ENCODE results near the gene PLPP4. TPM values are rescaled to one million over a fixed set of nuclear protein-coding genes. Genes with fewer than 3 reads are reported as not detected.

PLPP4 gene
- total RNA-seq, 1 experiment from 2014 or later = 1.3 TPM

DNA sequence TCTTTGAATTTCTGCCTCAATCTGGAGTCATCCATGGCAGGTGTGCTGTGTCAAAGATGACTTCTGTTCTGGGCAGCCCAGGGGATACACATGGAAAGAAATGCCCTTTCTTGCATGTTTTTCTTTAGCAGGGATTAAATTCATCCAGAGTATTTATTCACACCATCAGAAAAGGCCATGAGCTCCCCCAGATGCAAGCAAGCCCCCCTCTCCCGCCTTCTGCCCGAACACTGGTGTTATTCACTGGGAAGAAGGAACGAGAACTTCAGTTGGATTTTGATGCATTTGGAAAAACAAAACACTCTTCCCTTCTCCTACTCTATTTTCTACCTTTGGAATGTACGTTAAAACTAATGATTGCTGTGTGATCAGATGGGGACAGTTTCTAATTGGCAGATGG is 1.4 kb downstream of the PLPP4 start:
- BruUV-seq (replicated peaks) = no TSS peak
- intact Hi-C loops (cut with micrococcal nuclease) = no loop called here
- H3K27ac Mint-ChIP-seq (ENCODE audit: low read depth, unreplicated experiment) = no peak overlapping the region
- peak overlapping the region; percentile 56 for H3K4me3 Mint-ChIP-seq (ENCODE audit: unreplicated experiment)
- TF ChIP-seq, protein P1, sequence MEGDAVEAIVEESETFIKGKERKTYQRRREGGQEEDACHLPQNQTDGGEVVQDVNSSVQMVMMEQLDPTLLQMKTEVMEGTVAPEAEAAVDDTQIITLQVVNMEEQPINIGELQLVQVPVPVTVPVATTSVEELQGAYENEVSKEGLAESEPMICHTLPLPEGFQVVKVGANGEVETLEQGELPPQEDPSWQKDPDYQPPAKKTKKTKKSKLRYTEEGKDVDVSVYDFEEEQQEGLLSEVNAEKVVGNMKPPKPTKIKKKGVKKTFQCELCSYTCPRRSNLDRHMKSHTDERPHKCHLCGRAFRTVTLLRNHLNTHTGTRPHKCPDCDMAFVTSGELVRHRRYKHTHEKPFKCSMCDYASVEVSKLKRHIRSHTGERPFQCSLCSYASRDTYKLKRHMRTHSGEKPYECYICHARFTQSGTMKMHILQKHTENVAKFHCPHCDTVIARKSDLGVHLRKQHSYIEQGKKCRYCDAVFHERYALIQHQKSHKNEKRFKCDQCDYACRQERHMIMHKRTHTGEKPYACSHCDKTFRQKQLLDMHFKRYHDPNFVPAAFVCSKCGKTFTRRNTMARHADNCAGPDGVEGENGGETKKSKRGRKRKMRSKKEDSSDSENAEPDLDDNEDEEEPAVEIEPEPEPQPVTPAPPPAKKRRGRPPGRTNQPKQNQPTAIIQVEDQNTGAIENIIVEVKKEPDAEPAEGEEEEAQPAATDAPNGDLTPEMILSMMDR (IDR thresholded peaks at IDR 0.05; ENCODE audit: unreplicated experiment) = no peak
- peaks cover 7% of the 10 kb centered on the region for H3K36me3 Mint-ChIP-seq (ENCODE audit: insufficient read depth, unreplicated experiment)
- H3K9me3 Mint-ChIP-seq (ENCODE audit: unreplicated experiment) = no peaks in the 10 kb centered on the region
- DNase-seq (ENCODE audit: unreplicated experiment) = no peak
- H3K27me3 Mint-ChIP-seq (ENCODE audit: insufficient read depth, unreplicated experiment) = peaks cover 32% of the 10 kb centered on the region
- POLR2A ChIA-PET = no interaction called here
- peaks cover 6% of the 10 kb centered on the region for H3K4me1 Mint-ChIP-seq (ENCODE audit: insufficient read depth, unreplicated experiment)
- CTCF ChIA-PET = no interaction called here

DNA sequence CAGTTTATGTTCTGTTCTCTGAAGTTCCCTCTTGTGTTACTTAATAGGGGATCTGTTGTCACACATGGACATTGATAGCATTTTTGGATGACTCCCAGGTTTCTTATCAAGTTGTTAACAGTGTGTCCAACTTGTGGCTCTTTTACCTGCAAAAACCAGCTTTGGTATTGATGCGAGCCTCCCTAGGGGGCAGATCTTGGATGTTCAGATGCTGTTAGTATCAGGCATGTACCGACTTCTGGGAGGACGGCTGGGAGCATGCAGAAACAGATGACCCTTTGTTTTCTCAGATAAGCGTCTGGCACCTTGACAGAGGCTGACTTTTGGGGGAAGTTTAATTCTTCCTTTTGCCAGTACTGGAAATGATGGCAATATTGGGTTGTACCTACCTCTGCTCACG is 2.2 kb downstream of the PLPP4 start:
- BruUV-seq (replicated peaks) = no TSS peak
- Mint-ChIP-seq H3K4me3 (ENCODE audit: unreplicated experiment) (no peak overlapping the region), H3K36me3 (ENCODE audit: insufficient read depth, unreplicated experiment) (peaks cover 7% of the 10 kb centered on the region), H3K27ac (ENCODE audit: low read depth, unreplicated experiment) (no peak overlapping the region), H3K27me3 (ENCODE audit: insufficient read depth, unreplicated experiment) (peaks cover 25% of the 10 kb centered on the region), H3K4me1 (ENCODE audit: insufficient read depth, unreplicated experiment) (peaks cover 6% of the 10 kb centered on the region), H3K9me3 (ENCODE audit: unreplicated experiment) (no peaks in the 10 kb centered on the region)
- ChIA-PET POLR2A (interaction anchor here (0.5 kb wide), 1 partner anchor 22 kb away, joined by 3 read pairs; no protein-coding TSS in a partner anchor), CTCF (interaction anchor here (0.6 kb wide), 1 partner anchor 1594 kb away, joined by 3 read pairs; no protein-coding TSS in a partner anchor)
- TF ChIP-seq, protein P1 (IDR thresholded peaks at IDR 0.05; ENCODE audit: unreplicated experiment) = no peak
- intact Hi-C loops (cut with micrococcal nuclease) = no loop called here
- DNase-seq (ENCODE audit: unreplicated experiment) = no peak

DNA sequence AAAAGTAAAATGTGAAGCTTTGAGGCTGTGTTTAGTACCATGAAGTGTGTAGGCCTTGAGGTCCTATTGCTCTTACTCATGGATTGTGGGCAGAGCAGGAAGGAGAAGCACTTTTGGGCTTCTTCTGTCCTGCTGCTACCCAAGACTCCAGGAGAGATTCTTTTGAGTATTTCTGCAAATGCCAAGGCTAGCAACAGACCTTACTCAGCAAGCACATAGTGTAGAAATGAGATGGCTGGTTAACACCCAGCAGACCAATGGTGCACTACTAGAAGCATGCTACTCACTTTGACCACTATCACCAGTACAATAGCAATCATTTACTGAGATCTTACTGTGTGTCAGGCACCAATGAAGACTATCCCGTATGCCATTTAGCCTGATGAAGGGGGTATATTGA is 3.2 kb downstream of the PLPP4 start:
- H3K27me3 Mint-ChIP-seq (ENCODE audit: insufficient read depth, unreplicated experiment) = peaks cover 15% of the 10 kb centered on the region
- DNase-seq (ENCODE audit: unreplicated experiment) = no peak

DNA sequence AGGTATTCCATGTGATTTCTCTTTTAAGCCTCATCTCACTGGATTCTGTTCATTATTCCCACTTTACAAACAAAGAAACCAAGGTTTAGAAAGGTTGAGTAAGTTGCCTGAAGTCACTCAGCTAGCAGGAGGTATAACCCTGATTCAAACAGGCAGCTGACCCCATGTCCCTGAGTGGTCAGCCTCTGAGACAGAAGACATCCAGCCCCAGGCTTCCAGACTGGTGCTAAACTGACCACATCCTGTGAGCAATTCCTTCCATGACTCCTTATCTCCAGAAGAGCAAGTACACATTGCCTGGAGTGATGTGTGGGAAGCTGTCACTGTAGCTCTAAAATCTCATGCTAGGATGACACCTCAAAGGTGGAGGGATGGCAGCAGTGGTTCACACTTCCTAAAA is 3.7 kb downstream of the PLPP4 start:
- DNase-seq (ENCODE audit: unreplicated experiment) = peak; percentile 38
- no peak overlapping the region for H3K4me3 Mint-ChIP-seq (ENCODE audit: unreplicated experiment)
- H3K27ac Mint-ChIP-seq (ENCODE audit: low read depth, unreplicated experiment) = no peak overlapping the region
- no peaks in the 10 kb centered on the region for H3K9me3 Mint-ChIP-seq (ENCODE audit: unreplicated experiment)
- H3K36me3 Mint-ChIP-seq (ENCODE audit: insufficient read depth, unreplicated experiment) = peaks cover 7% of the 10 kb centered on the region
- peaks cover 9% of the 10 kb centered on the region for H3K27me3 Mint-ChIP-seq (ENCODE audit: insufficient read depth, unreplicated experiment)
- TF ChIP-seq, protein P1 (IDR thresholded peaks at IDR 0.05; ENCODE audit: unreplicated experiment) = no peak
- intact Hi-C loops (cut with micrococcal nuclease) = no loop called here
- BruUV-seq (replicated peaks) = no TSS peak
- H3K4me1 Mint-ChIP-seq (ENCODE audit: insufficient read depth, unreplicated experiment) = peaks cover 6% of the 10 kb centered on the region
- ChIA-PET POLR2A (no interaction called here), CTCF (no interaction called here)

More for the DNA sequence above, 3.2 kb downstream of the PLPP4 start:
- Mint-ChIP-seq H3K9me3 (ENCODE audit: unreplicated experiment) (no peaks in the 10 kb centered on the region), H3K4me1 (ENCODE audit: insufficient read depth, unreplicated experiment) (peaks cover 6% of the 10 kb centered on the region), H3K4me3 (ENCODE audit: unreplicated experiment) (no peak overlapping the region), H3K27ac (ENCODE audit: low read depth, unreplicated experiment) (no peak overlapping the region), H3K36me3 (ENCODE audit: insufficient read depth, unreplicated experiment) (peaks cover 7% of the 10 kb centered on the region)
- CTCF ChIA-PET = no interaction called here
- intact Hi-C loops (cut with micrococcal nuclease) = no loop called here
- no TSS peak for BruUV-seq (replicated peaks)
- POLR2A ChIA-PET = no interaction called here
- TF ChIP-seq, protein P1 (IDR thresholded peaks at IDR 0.05; ENCODE audit: unreplicated experiment) = no peak

Data from MCF 10A (cell line).